GM11168 (cell line): Measurements from ENCODE around the gene LATS1.
"Not testable (repeated sequence)": the region's sequence is repeated elsewhere in the genome, so short reads cannot be mapped to it uniquely, and the experiment has no call there.

Source experiments
- in situ Hi-C: fragments of 300-500 bp; cut with MboI; formaldehyde crosslinking; loops from one replicate; pipeline ENCODE4 v1.12.0; 2022; ENCODE audit warnings: low sequenced_read_pairs; ENCODE audit not compliant: unreplicated experiment

The LATS1 gene

GRCh38 chr6:149717588-149718458 lies at the start of gene LATS1:
Gene LATS1, minus strand, starts transcription at chr6:149718101. Its CDS starts 15,975 bp downstream, at chr6:149702126.
- in situ Hi-C loops = no loop called here

- in situ Hi-C loops = no loop called here
Measured at GRCh38 chr6:149766156-149766769, 48.4 kb upstream of the LATS1 start.

- in situ Hi-C loops = no loop called here
Measured at GRCh38 chr6:149763866-149764265, 46.0 kb upstream of the LATS1 start.

GRCh38 chr6:149761438-149761837 lies 43.5 kb upstream of the LATS1 start:
- in situ Hi-C loops = no loop called here

GRCh38 chr6:149756261-149756636 lies 38.3 kb upstream of the LATS1 start:
- in situ Hi-C loops = no loop called here

- in situ Hi-C loops = no loop called here
Measured at GRCh38 chr6:149755300-149756260, 37.7 kb upstream of the LATS1 start.

- in situ Hi-C loops = no loop called here
Measured at GRCh38 chr6:149754548-149754947, 36.6 kb upstream of the LATS1 start.

GRCh38 chr6:149753374-149753637 lies 35.4 kb upstream of the LATS1 start:
- in situ Hi-C loops = not testable (repeated sequence)

- in situ Hi-C loops = no loop called here
Measured at GRCh38 chr6:149752600-149753373, 34.9 kb upstream of the LATS1 start.

GRCh38 chr6:149751920-149752319 lies 34.0 kb upstream of the LATS1 start:
- in situ Hi-C loops = not testable (repeated sequence)

GRCh38 chr6:149751239-149751638 lies 33.3 kb upstream of the LATS1 start:
- in situ Hi-C loops = no loop called here

GRCh38 chr6:149750136-149750609 lies 32.3 kb upstream of the LATS1 start:
- in situ Hi-C loops = no loop called here

- in situ Hi-C loops = no loop called here
Measured at GRCh38 chr6:149749594-149750135, 31.8 kb upstream of the LATS1 start, which contains the start of gene PCMT1. Gene PCMT1, plus strand, starts transcription at chr6:149749741. Its CDS starts 161 bp downstream, at chr6:149749902.

GRCh38 chr6:149749082-149749593 lies 31.2 kb upstream of the LATS1 start:
- in situ Hi-C loops = not testable (repeated sequence)

- in situ Hi-C loops = no loop called here
Measured at GRCh38 chr6:149746147-149746946, 28.4 kb upstream of the LATS1 start, which contains the start of gene NUP43. Gene NUP43, minus strand, starts transcription at chr6:149746529. Its CDS starts 34 bp downstream, at chr6:149746495.

GRCh38 chr6:149745252-149745651 lies 27.4 kb upstream of the LATS1 start:
- in situ Hi-C loops = not testable (repeated sequence)

GRCh38 chr6:149734915-149735314 lies 17.0 kb upstream of the LATS1 start:
- in situ Hi-C loops = no loop called here

- in situ Hi-C loops = no loop called here
Measured at GRCh38 chr6:149733089-149733720, 15.3 kb upstream of the LATS1 start.
